ENCODE measurements around the gene LRRK1.

DNA sequence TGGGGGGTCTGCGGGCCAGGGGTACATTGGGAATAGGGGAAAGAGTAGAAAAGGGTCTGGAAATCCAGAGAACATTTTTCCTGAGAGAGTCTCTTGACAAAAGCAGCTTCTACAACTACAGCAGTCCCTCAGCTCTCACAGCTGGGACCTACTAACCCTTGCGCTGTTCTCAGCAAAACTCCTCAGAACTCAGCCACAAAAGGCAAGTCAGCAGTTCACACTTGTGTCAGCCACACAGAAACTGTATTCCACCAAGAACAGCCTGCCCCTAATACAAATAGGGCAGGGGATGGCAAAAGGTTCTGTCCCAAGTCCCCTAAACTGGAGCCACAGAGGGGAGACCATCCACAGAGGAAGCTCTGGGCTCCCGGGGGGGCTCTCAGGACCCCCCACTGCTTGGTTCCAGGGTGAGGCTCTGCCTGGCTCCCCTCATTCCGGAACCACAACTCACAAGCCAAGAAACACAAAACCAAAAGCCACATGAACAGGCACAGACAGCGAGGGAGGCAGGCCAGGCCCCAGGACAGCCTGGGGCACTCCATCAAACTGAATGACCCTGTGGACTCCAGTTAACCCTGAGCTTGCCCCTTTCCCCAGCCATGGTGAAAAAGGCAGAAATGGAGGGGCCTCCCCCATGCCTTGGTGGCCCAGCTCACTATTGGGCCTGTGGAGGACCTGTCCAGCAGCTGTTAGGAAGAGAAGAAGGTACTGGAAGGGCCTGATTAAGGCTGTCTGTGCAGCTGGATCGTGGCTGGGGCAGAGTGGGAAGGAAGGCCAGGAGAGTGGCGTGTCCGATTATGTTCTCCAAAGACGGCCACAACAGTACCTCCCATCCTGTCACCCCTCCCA, 170.6 kb downstream of the LRRK1 start:
- TF ChIP-seq, protein P1, sequence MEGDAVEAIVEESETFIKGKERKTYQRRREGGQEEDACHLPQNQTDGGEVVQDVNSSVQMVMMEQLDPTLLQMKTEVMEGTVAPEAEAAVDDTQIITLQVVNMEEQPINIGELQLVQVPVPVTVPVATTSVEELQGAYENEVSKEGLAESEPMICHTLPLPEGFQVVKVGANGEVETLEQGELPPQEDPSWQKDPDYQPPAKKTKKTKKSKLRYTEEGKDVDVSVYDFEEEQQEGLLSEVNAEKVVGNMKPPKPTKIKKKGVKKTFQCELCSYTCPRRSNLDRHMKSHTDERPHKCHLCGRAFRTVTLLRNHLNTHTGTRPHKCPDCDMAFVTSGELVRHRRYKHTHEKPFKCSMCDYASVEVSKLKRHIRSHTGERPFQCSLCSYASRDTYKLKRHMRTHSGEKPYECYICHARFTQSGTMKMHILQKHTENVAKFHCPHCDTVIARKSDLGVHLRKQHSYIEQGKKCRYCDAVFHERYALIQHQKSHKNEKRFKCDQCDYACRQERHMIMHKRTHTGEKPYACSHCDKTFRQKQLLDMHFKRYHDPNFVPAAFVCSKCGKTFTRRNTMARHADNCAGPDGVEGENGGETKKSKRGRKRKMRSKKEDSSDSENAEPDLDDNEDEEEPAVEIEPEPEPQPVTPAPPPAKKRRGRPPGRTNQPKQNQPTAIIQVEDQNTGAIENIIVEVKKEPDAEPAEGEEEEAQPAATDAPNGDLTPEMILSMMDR (IDR thresholded peaks at IDR 0.05; ENCODE audit: low read depth, low read length): no peak
- TF ChIP-seq EZH2phosphoT487 (IDR thresholded peaks at IDR 0.05; ENCODE audit: low read depth): no peak

All from OCI-LY3 (cell line).